Measurements from ENCODE around the gene CDIP1. TPM values are rescaled to one million over a fixed set of nuclear protein-coding genes. Genes with fewer than 3 reads are reported as not detected.

Gene CDIP1
- total and polyA plus RNA-seq, 3 donors from 2014 or later: 32.0 to 34.7 (median 34.0) TPM

- H3K9me3 ChIP-seq: no peaks in the 10 kb centered on the region
- no peaks in the 10 kb centered on the region for H3K36me3 ChIP-seq (ENCODE audit: low read depth, missing control alignments)
- no peak overlapping the region for H3K4me3 ChIP-seq
- no peak for DNase-seq
- WGBS, 2 donors: 95% methylated on average over 4 of the region's 4 CpGs
- intact Hi-C loops (cut with DNase I; ENCODE audit: low total_unique reads): no loop called here
- TF ChIP-seq CTCF (IDR thresholded peaks at IDR 0.05) (no peak), POLR2A (IDR thresholded peaks at IDR 0.05) (no peak)
- no peaks in the 10 kb centered on the region for H3K27me3 ChIP-seq
- no peak overlapping the region for H3K27ac ChIP-seq
- peaks cover 4% of the 10 kb centered on the region for H3K4me1 ChIP-seq
Observed at GRCh38 chr16:4491898-4492297, 46.7 kb downstream of the CDIP1 start.

- 74 to 95% methylated on average over 5 of the region's 5 CpGs for WGBS, 2 donors
- no peak for DNase-seq
Observed at GRCh38 chr16:4489030-4489429, 49.5 kb downstream of the CDIP1 start.

GRCh38 chr16:4488499-4488967 is 50.0 kb downstream of the CDIP1 start:
- Histone ChIP-seq H3K4me1 (peaks cover 20% of the 10 kb centered on the region), H3K27me3 (no peaks in the 10 kb centered on the region), H3K4me3 (no peak overlapping the region), H3K27ac (peak overlapping the region in 1 of 2 donors; percentile 52), H3K9me3 (no peaks in the 10 kb centered on the region), H3K36me3 (ENCODE audit: low read depth, missing control alignments) (no peaks in the 10 kb centered on the region)
- TF ChIP-seq POLR2A (IDR thresholded peaks at IDR 0.05) (no peak), CTCF (IDR thresholded peaks at IDR 0.05) (no peak)
- intact Hi-C loops (cut with DNase I; ENCODE audit: low total_unique reads): no loop called here
- no peak for DNase-seq
- 65 to 68% methylated on average over 1 of the region's 1 CpG for WGBS, 2 donors

More at GRCh38 chr16:4489030-4489429, 49.5 kb downstream of the CDIP1 start:
- Histone ChIP-seq H3K27ac (no peak overlapping the region), H3K36me3 (ENCODE audit: low read depth, missing control alignments) (no peaks in the 10 kb centered on the region), H3K27me3 (no peaks in the 10 kb centered on the region), H3K4me1 (peaks cover 20% of the 10 kb centered on the region), H3K4me3 (no peak overlapping the region), H3K9me3 (no peaks in the 10 kb centered on the region)
- TF ChIP-seq POLR2A (IDR thresholded peaks at IDR 0.05) (no peak), CTCF (IDR thresholded peaks at IDR 0.05) (no peak)
- intact Hi-C loops (cut with DNase I; ENCODE audit: low total_unique reads): no loop called here

- Histone ChIP-seq H3K4me1 (peaks cover 20% of the 10 kb centered on the region), H3K36me3 (ENCODE audit: low read depth, missing control alignments) (no peaks in the 10 kb centered on the region), H3K4me3 (no peak overlapping the region), H3K9me3 (no peaks in the 10 kb centered on the region), H3K27ac (peak overlapping the region in 1 of 2 donors; percentile 52), H3K27me3 (no peaks in the 10 kb centered on the region)
- TF ChIP-seq POLR2A (IDR thresholded peaks at IDR 0.05): no peak
- no peak for TF ChIP-seq CTCF (IDR thresholded peaks at IDR 0.05)
- DNase-seq: no peak
- intact Hi-C loops (cut with DNase I; ENCODE audit: low total_unique reads): no loop called here
- WGBS, 2 donors: 61 to 72% methylated on average over 5 of the region's 5 CpGs
Observed at GRCh38 chr16:4487955-4488498, 50.5 kb downstream of the CDIP1 start.
